ENCODE data around the gene ZBTB14. TPM values are rescaled to one million over a fixed set of nuclear protein-coding genes. Genes with fewer than 3 reads are reported as not detected.

Gene ZBTB14
- total and polyA plus RNA-seq, 4 donors: 6.1 to 14.9 (median 9.2) TPM

GRCh38 chr18:5298156-5298852, 2.8 kb upstream of the ZBTB14 start:
- no peak for TF ChIP-seq CTCF (IDR thresholded peaks at IDR 0.05; ENCODE audit: control extremely low read depth, extremely low read depth)
- Histone ChIP-seq H3K27me3 (ENCODE audit: control insufficient read depth in 3 of 3, insufficient read depth in 3 of 3, low read length in 2 of 3) (no peaks in the 10 kb centered on the region), H3K36me3 (ENCODE audit: control insufficient read depth in 4 of 4, insufficient read depth in 4 of 4, low read length in 4 of 4) (no peaks in the 10 kb centered on the region), H3K27ac (ENCODE audit: low read depth in 1 of 2, low read length in 1 of 2) (no peak overlapping the region), H3K9ac (ENCODE audit: insufficient read depth in 1 of 2, low read length in 2 of 2) (no peak overlapping the region), H3K4me1 (ENCODE audit: control insufficient read depth in 5 of 5, insufficient read depth in 5 of 5, low read length in 5 of 5) (peaks cover 0 to 39% (median 5%) of the 10 kb centered on the region in 5 donors), H3K9me3 (ENCODE audit: control insufficient read depth in 4 of 4, insufficient read depth in 3 of 4, low read length in 3 of 4) (no peaks in the 10 kb centered on the region), H3K4me3 (no peak overlapping the region)
- no peak for DNase-seq
- WGBS, 2 donors: 89 to 91% methylated on average over 16 of the region's 16 CpGs
- ATAC-seq (ENCODE audit: insufficient read depth, low FRiP score): no peak

- Histone ChIP-seq H3K36me3 (ENCODE audit: control insufficient read depth in 4 of 4, insufficient read depth in 4 of 4, low read length in 4 of 4) (peaks cover 0 to 1% (median 0%) of the 10 kb centered on the region in 4 donors), H3K9me3 (ENCODE audit: control insufficient read depth in 4 of 4, insufficient read depth in 3 of 4, low read length in 3 of 4) (no peaks in the 10 kb centered on the region), H3K9ac (ENCODE audit: insufficient read depth in 1 of 2, low read length in 2 of 2) (no peak overlapping the region), H3K27me3 (ENCODE audit: control insufficient read depth in 3 of 3, insufficient read depth in 3 of 3, low read length in 2 of 3) (no peaks in the 10 kb centered on the region), H3K4me3 (no peak overlapping the region), H3K27ac (ENCODE audit: low read depth in 1 of 2, low read length in 1 of 2) (no peak overlapping the region), H3K4me1 (ENCODE audit: control insufficient read depth in 5 of 5, insufficient read depth in 5 of 5, low read length in 5 of 5) (peaks cover 0 to 35% (median 5%) of the 10 kb centered on the region in 5 donors)
- 94 to 96% methylated on average over 12 of the region's 12 CpGs for WGBS, 2 donors
- TF ChIP-seq CTCF (IDR thresholded peaks at IDR 0.05; ENCODE audit: control extremely low read depth, extremely low read depth): no peak
- no peak for DNase-seq
- ATAC-seq (ENCODE audit: insufficient read depth, low FRiP score): no peak
Observed at GRCh38 chr18:5297597-5297996, 2.1 kb upstream of the ZBTB14 start.

- H3K9me3 ChIP-seq (ENCODE audit: control insufficient read depth in 4 of 4, insufficient read depth in 3 of 4, low read length in 3 of 4): no peaks in the 10 kb centered on the region
- H3K27me3 ChIP-seq (ENCODE audit: control insufficient read depth in 3 of 3, insufficient read depth in 3 of 3, low read length in 2 of 3): no peaks in the 10 kb centered on the region
- peaks cover 0 to 2% (median under 1%) of the 10 kb centered on the region in 4 donors for H3K36me3 ChIP-seq (ENCODE audit: control insufficient read depth in 4 of 4, insufficient read depth in 4 of 4, low read length in 4 of 4)
- peak; percentile 90 to 93 (median 90) for DNase-seq
- TF ChIP-seq CTCF (IDR thresholded peaks at IDR 0.05; ENCODE audit: control extremely low read depth, extremely low read depth): no peak
- peak overlapping the region; percentile 52 to 90 for H3K9ac ChIP-seq (ENCODE audit: insufficient read depth in 1 of 2, low read length in 2 of 2)
- H3K27ac ChIP-seq (ENCODE audit: low read depth in 1 of 2, low read length in 1 of 2): peak overlapping the region; percentile 96 to 97
- H3K4me1 ChIP-seq (ENCODE audit: control insufficient read depth in 5 of 5, insufficient read depth in 5 of 5, low read length in 5 of 5): peaks cover 0 to 30% (median 5%) of the 10 kb centered on the region in 5 donors
- 2 to 3% methylated on average over 36 of the region's 36 CpGs for WGBS, 2 donors
- ATAC-seq (ENCODE audit: insufficient read depth, low FRiP score): peak; percentile 11
- peak overlapping the region; percentile 66 for H3K4me3 ChIP-seq
Observed at GRCh38 chr18:5296706-5297320, 1.3 kb upstream of the ZBTB14 start.

Data from lung (tissue), 12 donors.